PC-3 (cell line): Measurements from ENCODE around the gene NPC1. TPM values are rescaled to one million over a fixed set of nuclear protein-coding genes. Genes with fewer than 3 reads are reported as not detected.

Experiments used
- ATAC-seq: fragments of 200-7000 bp; cut with Tn5 transposase; 2 replicates; pipeline ENCODE4 v1.9.1; 2020; ENCODE audit warnings: mild to moderate bottlenecking, moderate library complexity
- BruUV-seq: library from RNA; stranded (reverse); fragments of 400-500 nt; replicated peaks from 2 replicates; lab custom pipeline; 2021; lab: Mats Ljungman, UMichigan
- CTCF ChIA-PET: fragments of 300-600 bp; sonication (Branson Sonifier 250); formaldehyde crosslinking; loops from one replicate; lab custom pipeline; 2022; ENCODE audit warnings: antibody characterized with exemption; lab: Charles Lee
- POLR2A ChIA-PET: fragments of 300-600 bp; sonication (Branson Sonifier 250); formaldehyde crosslinking; loops from one replicate; lab custom pipeline; 2022; ENCODE audit warnings: antibody characterized with exemption; ENCODE audit not compliant: unreplicated experiment; lab: Charles Lee
- DNase-seq: peaks from one replicate; pipeline ENCODE4 v3.0.0-alpha.2; 2015
- H2AFZ ChIP-seq: fragments of 300-600 bp; sonication (generic); 2 replicates; pipeline ENCODE4 v1.6.0; 2016; ENCODE audit warnings: antibody characterized with exemption, low read length
- H3F3A ChIP-seq: fragments of 300-600 bp; sonication (generic); one replicate; pipeline ENCODE4 v1.6.0; 2017; ENCODE audit warnings: antibody characterized with exemption, low read length, control low read depth, mild to moderate bottlenecking; ENCODE audit not compliant: unreplicated experiment
- H3K27ac ChIP-seq: fragments of 300-600 bp; sonication (generic); 2 replicates; pipeline ENCODE4 v1.5.1; 2016; ENCODE audit warnings: mild to moderate bottlenecking, low read length
- H3K27me3 ChIP-seq: fragments of 300-600 bp; sonication (generic); 2 replicates; pipeline ENCODE4 v1.6.1; 2016; ENCODE audit warnings: low read length, mixed read lengths
- H3K36me3 ChIP-seq: fragments of 300-600 bp; sonication (generic); 2 replicates; pipeline ENCODE4 v1.6.1; 2016; ENCODE audit warnings: low read depth, mixed run types, low read length, mixed read lengths
- H3K4me1 ChIP-seq: fragments of 300-600 bp; sonication (generic); 2 replicates; pipeline ENCODE4 v1.5.1; 2016; ENCODE audit warnings: low read length; ENCODE audit not compliant: insufficient read depth
- H3K4me2 ChIP-seq: fragments of 300-600 bp; sonication (generic); 2 replicates; pipeline ENCODE4 v1.6.0; 2016; ENCODE audit warnings: low read length
- H3K4me3 ChIP-seq: fragments of 300-600 bp; sonication (generic); 2 replicates; pipeline ENCODE4 v1.5.1; 2016; ENCODE audit warnings: mild to moderate bottlenecking, low read length, mixed read lengths
- H3K79me2 ChIP-seq: fragments of 300-600 bp; sonication (generic); 2 replicates; pipeline ENCODE4 v1.6.1; 2017; ENCODE audit warnings: low read length, mixed read lengths
- H3K9ac ChIP-seq: fragments of 300-600 bp; sonication (generic); 2 replicates; pipeline ENCODE4 v1.6.0; 2016; ENCODE audit warnings: mild to moderate bottlenecking, low read length
- H3K9me2 ChIP-seq: fragments of 300-600 bp; sonication (generic); replicated peaks from 2 replicates; pipeline ENCODE4 v1.6.1; 2016; ENCODE audit warnings: mixed run types, low read length, mixed read lengths
- H3K9me3 ChIP-seq: fragments of 300-600 bp; sonication (generic); 2 replicates; pipeline ENCODE4 v1.6.1; 2016; ENCODE audit warnings: low read length, mixed read lengths
- H4K20me1 ChIP-seq: fragments of 300-600 bp; sonication (generic); 2 replicates; pipeline ENCODE4 v1.6.1; 2016; ENCODE audit warnings: low read length, mixed read lengths
- CTCF ChIP-seq: fragments of 300-600 bp; sonication (generic); conservative IDR thresholded peaks from 2 replicates; pipeline ENCODE4 v1.5.1; 2017; ENCODE audit warnings: antibody characterized with exemption, low read depth, mild to moderate bottlenecking, low read length
- EZH2 ChIP-seq: fragments of 300-600 bp; sonication (generic); IDR thresholded peaks from one replicate; pipeline ENCODE4 v1.6.1; 2017; ENCODE audit warnings: antibody characterized with exemption, mild to moderate bottlenecking, low read length; ENCODE audit not compliant: unreplicated experiment
- EZH2phosphoT487 ChIP-seq: fragments of 300-600 bp; sonication (generic); IDR thresholded peaks from 2 replicates; pipeline ENCODE4 v1.6.1; 2018; ENCODE audit warnings: mild to moderate bottlenecking, antibody characterized with exemption, low read length, borderline replicate concordance
- intact Hi-C: fragments of 100-400 bp; cut with micrococcal nuclease; formaldehyde crosslinking; loops from 2 replicates; pipeline ENCODE4 v1.9.0; 2023
- total RNA-seq: library from RNA; depleted of rRNA; stranded (reverse); fragments of >200 nt; gene quantifications from 2 replicates; pipeline ENCODE4 v1.2.3, GENCODE V29; 2014

The NPC1 gene
- total RNA-seq, 1 experiment from 2014 or later, result 85.5 TPM

GRCh38 chr18:23506393-23506792 is 79.9 kb downstream of the NPC1 start:
- intact Hi-C loops, result loop anchor here (10.0 kb wide), 2 partner anchors 208 to 472 kb away; no protein-coding TSS in a partner anchor
- CTCF ChIA-PET, result no interaction called here
- no peaks in the 10 kb centered on the region for H3K9me3 ChIP-seq
- H3K36me3 ChIP-seq, result peaks cover 23% of the 10 kb centered on the region
- H3K79me2 ChIP-seq, result peaks cover 29% of the 10 kb centered on the region
- H3K4me3 ChIP-seq, result no peak overlapping the region
- H3K27me3 ChIP-seq, result no peaks in the 10 kb centered on the region
- H3K9me2 ChIP-seq, result no peaks in the 10 kb centered on the region
- H3K27ac ChIP-seq, result no peak overlapping the region
- ATAC-seq (no peak), DNase-seq (no peak)
- H3K4me2 ChIP-seq, result no peak overlapping the region
- no peak overlapping the region for H2AFZ ChIP-seq
- no peaks in the 10 kb centered on the region for H3F3A ChIP-seq
- no peaks in the 10 kb centered on the region for H4K20me1 ChIP-seq
- BruUV-seq, result no TSS peak
- H3K4me1 ChIP-seq, result peaks cover 20% of the 10 kb centered on the region; the same call in 1 of the 2 replicates
- no peak for TF ChIP-seq EZH2phosphoT487
- TF ChIP-seq CTCF, result no peak
- no peak for TF ChIP-seq EZH2
- no peak overlapping the region for H3K9ac ChIP-seq
- POLR2A ChIA-PET, result no interaction called here

- H3K9ac ChIP-seq, result peak overlapping the region; percentile 72; the same call in 1 of the 2 replicates
- intact Hi-C loops, result loop anchor here (5.0 to 10.0 kb wide), 4 partner anchors 83 to 470 kb away; partner anchors contain the start of gene NPC1
- H3K27me3 ChIP-seq, result no peaks in the 10 kb centered on the region
- H3K79me2 ChIP-seq, result peaks cover 29% of the 10 kb centered on the region
- CTCF ChIA-PET, result no interaction called here
- no peak overlapping the region for H3K27ac ChIP-seq
- H3K9me3 ChIP-seq, result no peaks in the 10 kb centered on the region
- POLR2A ChIA-PET, result no interaction called here
- ATAC-seq (no peak), DNase-seq (no peak)
- peaks cover 20% of the 10 kb centered on the region; the same call in 1 of the 2 replicates for H3K4me1 ChIP-seq
- no TSS peak for BruUV-seq
- no peaks in the 10 kb centered on the region for H3K9me2 ChIP-seq
- H4K20me1 ChIP-seq, result no peaks in the 10 kb centered on the region
- TF ChIP-seq EZH2 (no peak), EZH2phosphoT487 (no peak), CTCF (no peak)
- H3K36me3 ChIP-seq, result peaks cover 14% of the 10 kb centered on the region; the same call in 1 of the 2 replicates
- H3F3A ChIP-seq, result no peaks in the 10 kb centered on the region
- peak overlapping the region; percentile 89 for H3K4me2 ChIP-seq
- no peak overlapping the region for H2AFZ ChIP-seq
- peak overlapping the region; percentile 85 for H3K4me3 ChIP-seq
Observed at GRCh38 chr18:23504720-23505119, 81.6 kb downstream of the NPC1 start.

GRCh38 chr18:23503963-23504344 is 82.4 kb downstream of the NPC1 start:
- TF ChIP-seq CTCF (no peak), EZH2phosphoT487 (no peak), EZH2 (no peak)
- peaks cover 29% of the 10 kb centered on the region for H3K79me2 ChIP-seq
- POLR2A ChIA-PET, result interaction anchor here (0.6 kb wide), 1 partner anchor 16 kb away, joined by 5 read pairs; no protein-coding TSS in a partner anchor
- no peaks in the 10 kb centered on the region for H4K20me1 ChIP-seq
- BruUV-seq, result no TSS peak
- no peak for DNase-seq
- H3F3A ChIP-seq, result no peaks in the 10 kb centered on the region
- H3K9me2 ChIP-seq, result no peaks in the 10 kb centered on the region
- H3K36me3 ChIP-seq, result peaks cover 14% of the 10 kb centered on the region; the same call in 1 of the 2 replicates
- H3K9me3 ChIP-seq, result no peaks in the 10 kb centered on the region
- no peak overlapping the region for H3K27ac ChIP-seq
- CTCF ChIA-PET, result no interaction called here
- peaks cover 20% of the 10 kb centered on the region; the same call in 1 of the 2 replicates for H3K4me1 ChIP-seq
- H3K9ac ChIP-seq, result peak overlapping the region; percentile 72
- peak overlapping the region; percentile 85 for H3K4me3 ChIP-seq
- peak overlapping the region; percentile 89 for H3K4me2 ChIP-seq
- H2AFZ ChIP-seq, result peak overlapping the region; percentile 71
- H3K27me3 ChIP-seq, result no peaks in the 10 kb centered on the region
- ATAC-seq, result no peak
- intact Hi-C loops, result loop anchor here (5.0 to 10.0 kb wide), 4 partner anchors 83 to 469 kb away; partner anchors contain the start of gene NPC1
